ENCODE data around the gene MKLN1. TPM values are rescaled to one million over a fixed set of nuclear protein-coding genes. Genes with fewer than 3 reads are reported as not detected.

Gene MKLN1
- total and polyA plus RNA-seq, 2 of the 4 experiments (the other 2 are of a cell fraction) = 17.5 to 52.0 TPM

DNA sequence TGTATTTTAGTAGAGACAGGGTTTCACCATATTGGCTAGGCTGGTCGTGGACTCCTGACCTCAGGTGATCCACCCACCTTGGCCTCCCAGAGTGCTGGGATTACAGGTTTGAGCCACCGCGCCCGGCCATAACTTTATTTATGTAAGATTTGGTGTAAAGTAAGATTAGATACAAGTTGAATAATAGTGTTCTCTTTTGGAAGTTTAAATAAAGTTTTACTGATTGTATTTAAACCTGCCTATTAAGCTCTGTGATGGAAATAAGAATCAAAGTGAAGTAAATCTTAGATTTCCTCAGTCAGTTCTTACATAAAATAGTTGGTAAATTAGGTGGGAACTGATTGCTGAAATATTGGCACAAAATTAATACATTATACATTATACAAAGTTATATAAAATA lies 86.0 kb downstream of the MKLN1 start:
- dilution Hi-C loops (cut with HindIII; ENCODE audit: low sequenced_read_pairs, unreplicated experiment) = no loop called here
- no CpG with 5 or more reads among the region's 4 CpGs for WGBS, 2 experiments (ENCODE audit: extremely low coverage in 2 of 2, insufficient read length in 1 of 2)

More for the DNA sequence above, 86.0 kb downstream of the MKLN1 start:
- Histone ChIP-seq H3K4me1 (ENCODE audit: control insufficient read depth, insufficient read depth, low read length) (peaks cover 1% of the 10 kb centered on the region), H3K56ac (ENCODE audit: extremely low read depth, insufficient read depth, low read length) (no peak overlapping the region), H3K4me2 (ENCODE audit: low read depth, low read length) (no peak overlapping the region), H3K14ac (replicated peaks; ENCODE audit: low read depth, low read length) (no peak overlapping the region), H3K36me3 (ENCODE audit: control insufficient read depth, insufficient read depth, low read length) (peaks cover 12% of the 10 kb centered on the region; the same call in 1 of the 2 replicates), H2BK5ac (ENCODE audit: low read depth, low read length, poor library complexity, severe bottlenecking) (no peak overlapping the region), H4K20me1 (ENCODE audit: insufficient read depth, low read length) (no peaks in the 10 kb centered on the region), H3K27me3 (ENCODE audit: control insufficient read depth, insufficient read depth, low read length) (no peaks in the 10 kb centered on the region), H4K8ac (ENCODE audit: low read depth in 2 of 2, low read length in 2 of 2) (no peak overlapping the region), H2AK9ac (replicated peaks; ENCODE audit: low read depth, low read length, poor library complexity) (no peak overlapping the region), H4K5ac (ENCODE audit: low read depth, low read length) (no peak overlapping the region), H3K9me3 (ENCODE audit: control insufficient read depth, insufficient read depth, low read length) (no peaks in the 10 kb centered on the region), H3K4ac (ENCODE audit: low read depth, low read length) (no peak overlapping the region), H4K91ac (ENCODE audit: insufficient read depth, low read depth, low read length) (no peak overlapping the region), H3K18ac (ENCODE audit: low read depth, low read length) (no peak overlapping the region), H3K9me1 (ENCODE audit: insufficient read depth, low read length) (no peaks in the 10 kb centered on the region), H2BK20ac (ENCODE audit: low read depth, low read length) (no peak overlapping the region), H3K79me1 (ENCODE audit: low read depth in 1 of 2, low read length in 2 of 2) (peaks cover 5 to 15% of the 10 kb centered on the region in 2 experiments), H3K23ac (ENCODE audit: low read depth, low read length) (no peak overlapping the region), H2BK15ac (ENCODE audit: low read depth, low read length) (no peak overlapping the region), H3K27ac (ENCODE audit: insufficient read depth, low read length) (no peak overlapping the region), H2BK120ac (ENCODE audit: low read depth, low read length) (no peak overlapping the region), H3K9ac (ENCODE audit: low read depth, low read length) (no peak overlapping the region), H2AFZ (replicated peaks; ENCODE audit: low read length, poor library complexity) (no peak overlapping the region), H3K4me3 (ENCODE audit: insufficient read depth, low read depth, low read length) (no peak overlapping the region), H2AK5ac (ENCODE audit: low read depth, low read length) (no peak overlapping the region)
- TF ChIP-seq MAFK (IDR thresholded peaks at IDR 0.05; ENCODE audit: low read depth, low read length) (no peak), RCOR1 (IDR thresholded peaks at IDR 0.05; ENCODE audit: insufficient replicate concordance, low read length) (no peak), CEBPB (IDR thresholded peaks at IDR 0.05; ENCODE audit: low read depth, low read length) (no peak)
- intact Hi-C loops (cut with micrococcal nuclease) = no loop called here
- ChIA-PET CTCF (no interaction called here), POLR2A (ENCODE audit: unreplicated experiment) (no interaction called here)
- no TSS peak for BruUV-seq (replicated peaks)
- no peak for ATAC-seq (ENCODE audit: low read depth)
- DNase-seq = no peak
- in situ Hi-C loops (cut with MboI; ENCODE audit: low sequenced_read_pairs) = no loop called here
